Measurements from ENCODE around the gene GPX1. TPM values are rescaled to one million over a fixed set of nuclear protein-coding genes. Genes with fewer than 3 reads are reported as not detected.

The GPX1 gene
- total and polyA plus RNA-seq, 2 of the 8 experiments (the other 6 are each of a cell fraction or from before 2014, with no cell fraction given): 250 to 757 TPM

DNA sequence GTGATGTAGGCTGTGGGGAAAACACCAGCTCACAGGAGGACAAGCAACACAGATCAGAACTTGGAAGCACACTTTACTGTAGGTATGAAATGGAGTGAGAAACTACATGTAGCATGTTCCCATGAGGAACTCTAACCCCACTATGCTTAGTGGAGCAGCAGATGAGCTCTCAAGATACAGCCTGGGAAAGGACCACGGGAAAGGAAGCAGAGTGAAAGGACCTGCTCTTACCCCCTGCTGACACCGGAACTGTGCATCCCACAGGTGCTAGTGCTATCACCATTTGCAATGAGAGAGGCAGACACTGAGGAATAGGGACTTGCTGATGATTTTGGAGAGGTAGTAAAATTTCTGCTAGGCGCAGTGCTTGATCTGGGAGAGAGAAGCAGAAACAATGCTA is 46.9 kb downstream of the GPX1 start:
- Histone ChIP-seq H2BK15ac (ENCODE audit: low read length) (no peak overlapping the region), H3K27ac (ENCODE audit: low read depth, low read length) (no peak overlapping the region), H2AK5ac (ENCODE audit: low read depth, low read length) (no peak overlapping the region), H3K27me3 (replicated peaks in 1 of 4; ENCODE audit: control insufficient read depth in 3 of 4, extremely low read depth in 1 of 4, insufficient read depth in 3 of 4, low read length in 3 of 4) (no peaks in the 10 kb centered on the region), H3K56ac (replicated peaks; ENCODE audit: insufficient read length, low read depth, low read length) (no peak overlapping the region), H4K20me1 (replicated peaks in 1 of 2; ENCODE audit: control insufficient read depth in 1 of 2, insufficient read depth in 2 of 2, low read length in 2 of 2) (no peaks in the 10 kb centered on the region), H3K23ac (ENCODE audit: insufficient read length) (no peak overlapping the region), H2AFZ (ENCODE audit: low read length) (no peak overlapping the region), H3K18ac (ENCODE audit: extremely low read depth, low read length) (no peak overlapping the region), H4K8ac (ENCODE audit: extremely low read depth, insufficient read depth, low read length) (no peak overlapping the region), H2BK120ac (replicated peaks; ENCODE audit: low read depth, low read length) (no peak overlapping the region), H3K4ac (replicated peaks; ENCODE audit: insufficient read length, low read depth, low read length) (no peak overlapping the region), H4K5ac (ENCODE audit: insufficient read length, low read depth, low read length) (no peak overlapping the region), H3K4me3 (ENCODE audit: extremely low read depth in 1 of 4, insufficient read depth in 2 of 4, low read depth in 3 of 4, low read length in 4 of 4) (no peak overlapping the region), H3K36me3 (ENCODE audit: control insufficient read depth in 2 of 4, insufficient read depth in 4 of 4, low read length in 3 of 4) (peaks cover 2 to 8% (median 3%) of the 10 kb centered on the region in 4 experiments; a peak in 5 of 8 replicates), H2BK5ac (ENCODE audit: low read depth, low read length) (no peak overlapping the region), H3K14ac (ENCODE audit: insufficient read length) (no peak overlapping the region), H3K4me1 (replicated peaks in 1 of 4; ENCODE audit: control insufficient read depth in 3 of 4, insufficient read depth in 4 of 4, low read length in 3 of 4) (no peaks in the 10 kb centered on the region), H3K9me3 (ENCODE audit: insufficient read depth in 2 of 2, low read depth in 1 of 2, low read length in 1 of 2) (no peaks in the 10 kb centered on the region), H2BK20ac (ENCODE audit: low read length) (no peak overlapping the region), H2BK12ac (ENCODE audit: low read depth, low read length) (no peak overlapping the region), H3K79me2 (ENCODE audit: control insufficient read depth in 1 of 2, insufficient read depth in 2 of 2, low read length in 2 of 2) (no peaks in the 10 kb centered on the region), H3K23me2 (ENCODE audit: low read depth, low read length) (no peaks in the 10 kb centered on the region), H4K91ac (replicated peaks; ENCODE audit: insufficient read length, low read length) (no peak overlapping the region), H3K4me2 (ENCODE audit: insufficient read depth in 1 of 2, low read depth in 2 of 2, low read length in 2 of 2) (no peak overlapping the region), H3K9ac (replicated peaks in 1 of 4; ENCODE audit: extremely low read depth in 1 of 4, low read depth in 3 of 4, low read length in 3 of 4) (no peak overlapping the region), H3K79me1 (ENCODE audit: low read depth, low read length) (no peaks in the 10 kb centered on the region)
- FAIRE-seq (no peak), DNase-seq (ENCODE audit: low read depth in 1 of 2, low spot score in 2 of 2) (no peak)
- TF ChIP-seq SAP30 (IDR thresholded peaks at IDR 0.05; ENCODE audit: insufficient read depth, insufficient replicate concordance, low read length): no peak
- TF ChIP-seq EGR1 (IDR thresholded peaks at IDR 0.05; ENCODE audit: borderline replicate concordance, low read depth, low read length): no peak
- no peak for TF ChIP-seq CEBPB (IDR thresholded peaks at IDR 0.05; ENCODE audit: low read depth, low read length)
- TF ChIP-seq SP4 (IDR thresholded peaks at IDR 0.05; ENCODE audit: low read length): no peak
- no peak for TF ChIP-seq KDM5A (IDR thresholded peaks at IDR 0.05; ENCODE audit: low read length)
- TF ChIP-seq JUN (IDR thresholded peaks at IDR 0.05; ENCODE audit: low read depth, low read length): no peak
- TF ChIP-seq KDM4A (IDR thresholded peaks at IDR 0.05; ENCODE audit: low read depth, low read length, severe bottlenecking): no peak
- no peak for TF ChIP-seq HDAC2 (IDR thresholded peaks at IDR 0.05; ENCODE audit: borderline replicate concordance in 1 of 2, low read depth in 2 of 2, low read length in 2 of 2)
- TF ChIP-seq NRF1 (IDR thresholded peaks at IDR 0.05; ENCODE audit: low read depth, low read length): no peak
- TF ChIP-seq CHD2 (IDR thresholded peaks at IDR 0.05; ENCODE audit: low read length): no peak
- no peak for TF ChIP-seq SIN3A (conservative IDR thresholded peaks at IDR 0.05 in 1 of 2, IDR thresholded peaks at IDR 0.05 in 1 of 2; ENCODE audit: low read depth in 1 of 2, low read length in 2 of 2)
- no peak for TF ChIP-seq SP1 (IDR thresholded peaks at IDR 0.05; ENCODE audit: low read depth, low read length)
- no peak for TF ChIP-seq POLR2AphosphoS5 (IDR thresholded peaks at IDR 0.05; ENCODE audit: low read depth, low read length)
- 91% methylated on average over 3 of the region's 3 CpGs; no CpG with 5 or more reads in 1 of the 2 experiments for WGBS, 2 experiments (ENCODE audit: extremely low coverage in 1 of 2, insufficient coverage in 1 of 2, insufficient read length in 1 of 2, insufficient replicate concordance in 2 of 2, low coverage in 1 of 2, low lambda C conversion rate in 2 of 2, missing lambda C conversion rate in 1 of 2)
- ChIA-PET CTCF (ENCODE audit: partially characterized antibody) (interaction anchor here (1.1 kb wide), 3 partner anchors 9 to 141 kb away, joined by 3 read pairs; no protein-coding TSS in a partner anchor), POLR2A (ENCODE audit: partially characterized antibody) (no interaction called here)
